Gastrocnemius medialis (tissue), 4 donors: Measurements from ENCODE around the gene PARD3.

ENCODE experiments used
- POLR2A ChIP-seq, 2 donors: fragments of 450-650 bp; IDR thresholded peaks; one replicate each; pipeline ENCODE4 v1.6.1; 2017; ENCODE audit warnings: antibody characterized with exemption in 2 of 2, mild to moderate bottlenecking in 2 of 2, moderate library complexity in 2 of 2
- TF ChIP-seq, protein P1 (sequence below), 5 experiments: fragments of 450-650 bp in 3 of 5; fragments of 200-600 bp in 2 of 5; sonication (generic) in 2 of 5; IDR thresholded peaks in 4 of 5; conservative IDR thresholded peaks in 1 of 5; 1 replicate in 4 of 5; 2 replicates in 1 of 5; pipeline ENCODE4 v1.5.1; 2016 to 2019; ENCODE audit warnings: antibody characterized with exemption in 5 of 5, mild to moderate bottlenecking in 3 of 5, moderate library complexity in 3 of 5

GRCh38 chr10:34403512-34403911 is 411.6 kb downstream of the PARD3 start:
- TF ChIP-seq, protein P1, sequence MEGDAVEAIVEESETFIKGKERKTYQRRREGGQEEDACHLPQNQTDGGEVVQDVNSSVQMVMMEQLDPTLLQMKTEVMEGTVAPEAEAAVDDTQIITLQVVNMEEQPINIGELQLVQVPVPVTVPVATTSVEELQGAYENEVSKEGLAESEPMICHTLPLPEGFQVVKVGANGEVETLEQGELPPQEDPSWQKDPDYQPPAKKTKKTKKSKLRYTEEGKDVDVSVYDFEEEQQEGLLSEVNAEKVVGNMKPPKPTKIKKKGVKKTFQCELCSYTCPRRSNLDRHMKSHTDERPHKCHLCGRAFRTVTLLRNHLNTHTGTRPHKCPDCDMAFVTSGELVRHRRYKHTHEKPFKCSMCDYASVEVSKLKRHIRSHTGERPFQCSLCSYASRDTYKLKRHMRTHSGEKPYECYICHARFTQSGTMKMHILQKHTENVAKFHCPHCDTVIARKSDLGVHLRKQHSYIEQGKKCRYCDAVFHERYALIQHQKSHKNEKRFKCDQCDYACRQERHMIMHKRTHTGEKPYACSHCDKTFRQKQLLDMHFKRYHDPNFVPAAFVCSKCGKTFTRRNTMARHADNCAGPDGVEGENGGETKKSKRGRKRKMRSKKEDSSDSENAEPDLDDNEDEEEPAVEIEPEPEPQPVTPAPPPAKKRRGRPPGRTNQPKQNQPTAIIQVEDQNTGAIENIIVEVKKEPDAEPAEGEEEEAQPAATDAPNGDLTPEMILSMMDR (IDR thresholded peaks at IDR 0.05 in 4 of 5, conservative IDR thresholded peaks at IDR 0.05 in 1 of 5): no peak
- TF ChIP-seq POLR2A (IDR thresholded peaks at IDR 0.05): no peak
